HCT116 (cell line): ENCODE data around the gene SIDT1. TPM values are rescaled to one million over a fixed set of nuclear protein-coding genes. Genes with fewer than 3 reads are reported as not detected.

Experiments
- ATAC-seq: fragments of 200-7000 bp; cut with Tn5 transposase; 2 replicates; pipeline ENCODE4 v1.9.1; 2020; ENCODE audit warnings: mild to moderate bottlenecking, moderate library complexity
- BruUV-seq: library from RNA; stranded (reverse); fragments of 400-500 nt; replicated peaks from 2 replicates; lab custom pipeline; 2021; lab: Mats Ljungman, UMichigan
- CTCF ChIA-PET: fragments of 300-600 bp; sonication (Branson Sonifier 250); formaldehyde crosslinking; loops from one replicate; lab custom pipeline; 2021; ENCODE audit warnings: antibody characterized with exemption; lab: Charles Lee
- POLR2A ChIA-PET: fragments of 300-600, 350-600 bp; sonication (Branson Sonifier 250); formaldehyde crosslinking; loops from one replicate; lab custom pipeline; 2021; ENCODE audit warnings: antibody characterized with exemption; lab: Charles Lee
- RAD21 ChIA-PET, 2 experiments: fragments of 300-600 bp; sonication (Branson Sonifier 250); formaldehyde crosslinking; loops; one replicate each; lab custom pipeline; 2023; ENCODE audit warnings: low total read pairs in 2 of 2; ENCODE audit not compliant: uncharacterized antibody in 2 of 2, unreplicated experiment in 2 of 2, low non-redundant PET in 1 of 2; lab: Charles Lee
- DNase-seq: peaks from one replicate; pipeline ENCODE4 v3.0.0-alpha.2; 2010; ENCODE audit warnings: low read depth, low spot score
- H2AFZ ChIP-seq: fragments of 200-600 bp; shearing (Covaris generic), sonication (generic); 2 replicates; pipeline ENCODE4 v1.6.1; 2017; ENCODE audit warnings: low read depth, mixed run types, mixed read lengths, antibody characterized with exemption, low read length; ENCODE audit not compliant: poor library complexity, severe bottlenecking
- H3K27ac ChIP-seq: 2 replicates; pipeline ENCODE4 v1.5.1; 2012; ENCODE audit warnings: low read depth, low read length
- H3K27me3 ChIP-seq: fragments of 200-600 bp; sonication (generic); 2 replicates; pipeline ENCODE4 v1.6.1; 2016; ENCODE audit warnings: mixed run types, low read length, mixed read lengths; ENCODE audit not compliant: insufficient read depth
- H3K36me3 ChIP-seq, 2 experiments: fragments of 200-500 bp in 1 of 2; fragments of 200-600 bp in 1 of 2; sonication (Bioruptor generic) in 1 of 2; sonication (generic) in 1 of 2; 2 replicates each; pipeline versions ENCODE4 v1.5.1 to v1.6.1; 2014 to 2016; ENCODE audit warnings: low read length in 2 of 2, inconsistent platforms in 1 of 2, mixed read lengths in 1 of 2, mixed run types in 1 of 2; ENCODE audit not compliant: insufficient read depth in 2 of 2, control insufficient read depth in 1 of 2
- H3K4me1 ChIP-seq, 2 experiments: fragments of 200-600 bp in 1 of 2; sonication (generic) in 1 of 2; 2 replicates each; pipeline versions ENCODE4 v1.5.1 to v1.6.1; 2012 to 2017; ENCODE audit warnings: low read length in 2 of 2, inconsistent platforms in 1 of 2, mild to moderate bottlenecking in 1 of 2, mixed read lengths in 1 of 2, mixed run types in 1 of 2, moderate library complexity in 1 of 2; ENCODE audit not compliant: insufficient read depth in 2 of 2, control insufficient read depth in 1 of 2
- H3K4me2 ChIP-seq: fragments of 200-600 bp; sonication (generic); 2 replicates; pipeline ENCODE4 v1.6.1; 2017; ENCODE audit warnings: mixed run types, low read length, mixed read lengths
- H3K4me3 ChIP-seq, 2 experiments: fragments of 200-600 bp in 1 of 2; sonication (generic) in 1 of 2; replicated peaks in 1 of 2; 2 replicates each; pipeline ENCODE4 v1.5.1; 2011 to 2016; ENCODE audit warnings: low read length in 2 of 2, control low read depth in 1 of 2, low read depth in 1 of 2, mild to moderate bottlenecking in 1 of 2, mixed read lengths in 1 of 2, mixed run types in 1 of 2
- H3K79me2 ChIP-seq: fragments of 200-600 bp; sonication (generic); 2 replicates; pipeline ENCODE4 v1.6.1; 2017; ENCODE audit warnings: mild to moderate bottlenecking, mixed run types, low read length, moderate library complexity, mixed read lengths; ENCODE audit not compliant: insufficient read depth
- H3K9ac ChIP-seq: fragments of 200-600 bp; sonication (generic); 2 replicates; pipeline ENCODE4 v1.6.1; 2016; ENCODE audit warnings: low read length, mixed read lengths
- H3K9me2 ChIP-seq: fragments of 200-600 bp; sonication (generic), shearing (Covaris generic); 2 replicates; pipeline ENCODE4 v1.6.1; 2017; ENCODE audit warnings: mixed run types, mild to moderate bottlenecking, moderate library complexity; ENCODE audit not compliant: insufficient read depth
- H3K9me3 ChIP-seq, 2 experiments: fragments of 200-500 bp in 1 of 2; fragments of 200-600 bp in 1 of 2; sonication (Bioruptor generic) in 1 of 2; sonication (generic) in 1 of 2; 2 replicates each; pipeline ENCODE4 v1.6.1; 2014 to 2017; ENCODE audit warnings: low read length in 2 of 2, mixed read lengths in 2 of 2, inconsistent platforms in 1 of 2, low read depth in 1 of 2, mild to moderate bottlenecking in 1 of 2, mixed run types in 1 of 2, moderate library complexity in 1 of 2; ENCODE audit not compliant: control insufficient read depth in 1 of 2, insufficient read depth in 1 of 2
- H4K20me1 ChIP-seq: fragments of 200-600 bp; sonication (generic), shearing (Covaris generic); 2 replicates; pipeline ENCODE4 v1.6.1; 2017; ENCODE audit warnings: mixed run types, mild to moderate bottlenecking, moderate library complexity; ENCODE audit not compliant: insufficient read depth
- CBX3 ChIP-seq: IDR thresholded peaks from 2 replicates; pipeline ENCODE4 v1.6.1; 2012; ENCODE audit warnings: low read depth
- CEBPB ChIP-seq: IDR thresholded peaks from 2 replicates; pipeline ENCODE4 v1.6.1; 2012; ENCODE audit warnings: low read depth
- CTCF ChIP-seq, 3 experiments: fragments of 200-600 bp in 1 of 3; sonication (generic) in 1 of 3; IDR thresholded peaks in 2 of 3; conservative IDR thresholded peaks in 1 of 3; 2 replicates each; pipeline ENCODE4 v1.5.1; 2012 to 2017; ENCODE audit warnings: low read depth in 2 of 3, low read length in 2 of 3, antibody characterized with exemption in 1 of 3, borderline replicate concordance in 1 of 3, control low read depth in 1 of 3, mild to moderate bottlenecking in 1 of 3, mixed read lengths in 1 of 3, mixed run types in 1 of 3, moderate library complexity in 1 of 3; ENCODE audit not compliant: insufficient read depth in 1 of 3
- ELF1 ChIP-seq: IDR thresholded peaks from 2 replicates; pipeline ENCODE4 v1.6.1; 2012; ENCODE audit warnings: low read depth, borderline replicate concordance
- FOSL1 ChIP-seq: IDR thresholded peaks from 2 replicates; pipeline ENCODE4 v1.6.1; 2012; ENCODE audit warnings: low read depth
- JUND ChIP-seq: IDR thresholded peaks from 2 replicates; pipeline ENCODE4 v1.6.1; 2012
- MAX ChIP-seq: IDR thresholded peaks from 2 replicates; pipeline ENCODE4 v1.6.1; 2012
- POLR2A ChIP-seq: IDR thresholded peaks from 2 replicates; pipeline ENCODE4 v1.7.0; 2011; ENCODE audit warnings: borderline replicate concordance; ENCODE audit not compliant: insufficient read depth, insufficient read length; ENCODE audit errors: extremely low read depth
- POLR2AphosphoS5 ChIP-seq: IDR thresholded peaks from 2 replicates; pipeline ENCODE4 v1.6.1; 2011; ENCODE audit warnings: mild to moderate bottlenecking, low read depth, low read length, moderate library complexity
- RAD21 ChIP-seq: IDR thresholded peaks from 2 replicates; pipeline ENCODE4 v1.6.1; 2012; ENCODE audit warnings: low read depth, mild to moderate bottlenecking
- REST ChIP-seq: IDR thresholded peaks from 2 replicates; pipeline ENCODE4 v1.6.1; 2012; ENCODE audit warnings: low read depth
- SP1 ChIP-seq: IDR thresholded peaks from 2 replicates; pipeline ENCODE4 v1.6.1; 2012; ENCODE audit warnings: low read depth
- SRF ChIP-seq: IDR thresholded peaks from 2 replicates; pipeline ENCODE4 v1.6.1; 2012; ENCODE audit warnings: low read depth
- TCF7L2 ChIP-seq: IDR thresholded peaks from 2 replicates; pipeline ENCODE4 v1.7.0; 2011; ENCODE audit warnings: borderline replicate concordance, inconsistent platforms; ENCODE audit not compliant: insufficient read depth, insufficient read length; ENCODE audit errors: extremely low read depth
- YY1 ChIP-seq: IDR thresholded peaks from 2 replicates; pipeline ENCODE4 v1.6.1; 2011; ENCODE audit warnings: low read length, low read depth, moderate library complexity, mild to moderate bottlenecking; ENCODE audit not compliant: insufficient replicate concordance; ENCODE audit errors: extremely low read depth
- ZBTB33 ChIP-seq: IDR thresholded peaks from 2 replicates; pipeline ENCODE4 v1.6.1; 2011; ENCODE audit warnings: mild to moderate bottlenecking, low read length, moderate library complexity; ENCODE audit not compliant: insufficient replicate concordance; ENCODE audit errors: extremely low read depth
- ZNF274 ChIP-seq: fragments of 200-500 bp; sonication (Bioruptor generic); IDR thresholded peaks from 2 replicates; pipeline ENCODE4 v1.6.1; 2014; ENCODE audit warnings: mild to moderate bottlenecking, low read depth, low read length, inconsistent platforms
- intact Hi-C: fragments of 100-400 bp; cut with micrococcal nuclease; formaldehyde crosslinking; loops from 2 replicates; pipeline ENCODE4 v1.10.0; 2022
- total RNA-seq: library from RNA; stranded (reverse); gene quantifications from one replicate; pipeline ENCODE4 v1.2.1, GENCODE V29; 2021; ENCODE audit not compliant: unreplicated experiment

The SIDT1 gene
- total RNA-seq, 1 experiment from 2014 or later = not detected

- no peaks in the 10 kb centered on the region for H3K9me3 ChIP-seq
- no peaks in the 10 kb centered on the region for H3K9me2 ChIP-seq
- H3K4me3 ChIP-seq = no peak overlapping the region
- peaks cover 4 to 5% of the 10 kb centered on the region in 2 experiments; a peak in 2 of 4 replicates for H3K4me1 ChIP-seq
- peaks cover 27% of the 10 kb centered on the region for H3K79me2 ChIP-seq
- no peak for TF ChIP-seq POLR2AphosphoS5
- TF ChIP-seq JUND = no peak
- TF ChIP-seq ZBTB33 = no peak
- no peak for TF ChIP-seq YY1
- TF ChIP-seq ZNF274 = no peak
- TF ChIP-seq REST = no peak
- TF ChIP-seq FOSL1 = no peak
- no peak for TF ChIP-seq RAD21
- no peak for TF ChIP-seq CBX3
- no peak for TF ChIP-seq CTCF (IDR thresholded peaks at IDR 0.05 in 2 of 3, conservative IDR thresholded peaks at IDR 0.05 in 1 of 3; ENCODE audit: borderline replicate concordance in 1 of 3, insufficient read depth in 1 of 3, low read depth in 2 of 3, low read length in 2 of 3)
- TF ChIP-seq POLR2A = no peak
- TF ChIP-seq SRF = no peak
- no peak for TF ChIP-seq TCF7L2
- TF ChIP-seq ELF1 = no peak
- TF ChIP-seq CEBPB = no peak
- TF ChIP-seq SP1 = no peak
- no peak for TF ChIP-seq MAX
- RAD21 ChIA-PET = no interaction called here
- no peak overlapping the region for H3K4me2 ChIP-seq
- intact Hi-C loops = no loop called here
- no peaks in the 10 kb centered on the region for H3K27me3 ChIP-seq
- POLR2A ChIA-PET = no interaction called here
- CTCF ChIA-PET = no interaction called here
- H3K9ac ChIP-seq = no peak overlapping the region
- no TSS peak for BruUV-seq
- no peak overlapping the region for H3K27ac ChIP-seq
- H4K20me1 ChIP-seq = no peaks in the 10 kb centered on the region
- no peak overlapping the region for H2AFZ ChIP-seq
- DNase-seq = no peak
- ATAC-seq = no peak
- H3K36me3 ChIP-seq = peaks cover 0 to 4% of the 10 kb centered on the region in 2 experiments; a peak in 1 of 4 replicates
Observed at GRCh38 chr3:113508966-113509365, 23.4 kb upstream of the SIDT1 start.
